T-helper 9 cell (primary cell): ENCODE results near the gene PHLDA3.
A peak's percentile ranks its signal among the peaks of the same experiment; 100 is the strongest.

Source experiments
- DNase-seq: peaks from one replicate; pipeline ENCODE4 v3.0.0-alpha.2; 2020
- total RNA-seq, 2 donors: gene quantifications; one replicate each; lab custom pipeline; 2026; lab: John Stamatoyannopoulos, UW

The PHLDA3 gene
- total RNA-seq = 0.48 to 4.4 reads per million in 2 donors

DNA sequence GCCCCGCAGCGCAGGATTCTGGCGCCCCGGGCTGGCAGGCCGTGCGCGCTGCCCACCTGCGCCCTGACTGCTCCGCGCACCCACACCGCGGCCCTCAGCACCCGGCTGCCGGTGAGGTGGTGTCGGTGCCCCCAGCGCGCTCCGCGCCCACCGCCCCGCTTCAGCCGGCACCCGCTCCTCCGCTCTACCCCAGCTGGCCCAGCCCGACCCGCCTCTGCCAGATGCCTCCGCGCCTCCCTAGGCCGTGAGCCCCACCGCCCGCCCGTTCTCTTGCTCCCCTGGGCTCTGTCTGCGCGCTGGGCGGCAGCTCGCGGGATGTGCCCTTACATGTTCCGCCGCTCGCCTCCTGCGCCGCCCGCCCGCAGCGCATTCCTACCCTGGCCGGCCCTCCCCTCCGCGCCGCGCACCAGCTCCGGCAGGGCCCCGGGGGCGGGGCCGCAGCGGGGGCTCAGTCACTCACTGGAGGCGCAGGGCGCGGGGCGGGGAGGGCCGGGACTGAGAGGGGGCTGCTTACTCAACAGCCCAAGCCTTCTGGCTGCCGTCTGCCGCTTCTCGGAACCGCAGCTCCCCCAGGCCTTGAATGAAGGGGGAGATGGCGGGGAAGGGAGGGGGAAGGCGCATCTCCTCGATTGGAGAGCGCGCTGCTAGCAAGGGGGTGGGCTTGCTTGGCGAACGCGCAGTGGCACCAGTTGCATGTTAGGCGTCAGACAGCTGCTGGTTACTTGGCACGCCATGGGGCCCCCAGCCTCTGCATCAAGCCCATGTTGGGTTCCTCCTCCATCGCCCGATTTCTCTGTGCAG, at the start of gene PHLDA3:
Gene PHLDA3, minus strand, starts transcription at position 345 of the 801 bp plus-strand sequence. CDS start 402 bp downstream, outside the sequence.
- no peak for DNase-seq

DNA sequence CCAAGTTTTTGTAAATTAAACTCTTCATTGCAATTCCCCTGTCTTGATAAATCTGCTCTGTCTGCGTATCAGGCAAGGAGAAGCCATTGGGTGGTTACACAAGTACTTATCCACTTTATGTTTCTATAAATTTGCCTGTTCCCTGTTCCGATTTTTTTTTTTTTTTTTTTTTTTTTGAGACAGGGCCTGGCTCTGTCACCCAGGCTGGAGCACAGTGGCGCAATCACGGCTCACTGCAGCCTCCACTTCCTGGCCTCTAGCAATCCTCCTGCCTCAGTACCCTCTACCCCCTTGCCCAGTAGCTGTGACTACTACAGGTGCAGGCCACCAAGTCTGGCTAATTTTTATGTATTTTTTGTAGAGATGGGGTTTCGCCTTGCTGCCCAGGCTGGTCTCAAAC, 49.1 kb upstream of the PHLDA3 start:
- DNase-seq = no peak

DNA sequence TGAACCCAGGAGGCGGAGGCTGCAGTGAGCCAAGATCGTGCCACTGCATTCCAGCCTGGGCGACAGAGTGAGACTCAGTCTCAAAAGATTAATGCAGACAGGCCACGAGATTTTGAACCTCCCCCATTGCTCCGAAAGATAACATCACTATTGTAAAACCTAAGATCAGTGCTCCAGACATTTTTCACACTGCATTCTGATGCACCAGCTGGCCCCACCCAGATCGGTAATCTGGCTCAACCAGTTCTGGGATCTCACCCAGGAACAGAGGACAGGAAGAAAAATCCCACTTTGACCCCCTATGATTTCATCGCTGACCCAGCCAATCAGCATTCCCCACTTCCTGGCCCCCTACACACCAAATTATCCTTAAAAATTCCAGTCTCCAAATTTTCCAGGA, 48.6 kb upstream of the PHLDA3 start:
- DNase-seq = no peak

DNA sequence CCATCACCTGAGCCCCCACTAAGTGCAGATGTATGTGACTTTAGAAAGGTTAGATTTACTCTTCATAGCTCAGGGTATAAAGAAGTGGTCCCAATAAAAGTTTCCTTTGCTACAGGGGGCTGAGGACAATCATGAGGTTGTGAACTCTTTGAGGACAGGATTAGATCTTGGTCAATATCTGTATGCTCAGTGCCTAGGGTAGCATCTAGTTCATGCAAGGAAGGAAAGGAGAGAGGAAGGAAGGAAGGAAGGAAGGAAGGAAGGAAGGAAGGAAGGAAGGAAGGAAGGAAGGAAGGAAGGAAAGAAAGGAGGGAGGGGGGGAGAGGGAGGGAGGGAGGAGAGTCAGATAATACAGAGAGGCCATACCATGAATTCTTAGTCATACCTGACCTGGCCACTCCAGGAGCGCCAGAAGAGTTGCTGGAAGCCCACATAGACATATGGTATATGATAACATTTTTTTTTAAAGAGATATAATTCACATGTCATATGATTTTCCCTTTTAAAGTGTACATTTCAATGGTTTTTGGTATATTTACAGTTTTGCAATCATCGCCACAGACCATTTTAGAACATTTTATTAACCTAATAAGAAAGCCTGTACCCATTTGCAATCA, 47.6 kb upstream of the PHLDA3 start:
- DNase-seq = no peak

DNA sequence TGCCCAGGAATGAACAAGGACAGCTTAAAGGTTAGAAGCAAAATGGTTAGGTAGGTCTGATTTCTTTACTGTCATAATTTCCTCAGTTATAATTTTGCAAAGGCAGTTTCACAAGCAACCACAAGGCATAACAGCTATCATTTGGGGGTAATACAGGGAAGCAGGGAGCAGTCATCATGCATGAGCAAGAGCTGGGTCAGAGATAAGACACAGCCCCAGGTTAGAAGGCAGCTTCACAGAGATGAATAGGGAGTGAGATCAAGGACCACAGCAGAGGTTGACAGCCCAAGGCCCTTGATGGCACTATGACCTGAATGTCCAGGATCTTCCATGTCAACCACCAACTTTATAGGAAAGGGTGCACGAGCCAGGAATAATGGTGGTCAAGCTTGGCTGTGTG, 46.9 kb upstream of the PHLDA3 start:
- no peak for DNase-seq

DNA sequence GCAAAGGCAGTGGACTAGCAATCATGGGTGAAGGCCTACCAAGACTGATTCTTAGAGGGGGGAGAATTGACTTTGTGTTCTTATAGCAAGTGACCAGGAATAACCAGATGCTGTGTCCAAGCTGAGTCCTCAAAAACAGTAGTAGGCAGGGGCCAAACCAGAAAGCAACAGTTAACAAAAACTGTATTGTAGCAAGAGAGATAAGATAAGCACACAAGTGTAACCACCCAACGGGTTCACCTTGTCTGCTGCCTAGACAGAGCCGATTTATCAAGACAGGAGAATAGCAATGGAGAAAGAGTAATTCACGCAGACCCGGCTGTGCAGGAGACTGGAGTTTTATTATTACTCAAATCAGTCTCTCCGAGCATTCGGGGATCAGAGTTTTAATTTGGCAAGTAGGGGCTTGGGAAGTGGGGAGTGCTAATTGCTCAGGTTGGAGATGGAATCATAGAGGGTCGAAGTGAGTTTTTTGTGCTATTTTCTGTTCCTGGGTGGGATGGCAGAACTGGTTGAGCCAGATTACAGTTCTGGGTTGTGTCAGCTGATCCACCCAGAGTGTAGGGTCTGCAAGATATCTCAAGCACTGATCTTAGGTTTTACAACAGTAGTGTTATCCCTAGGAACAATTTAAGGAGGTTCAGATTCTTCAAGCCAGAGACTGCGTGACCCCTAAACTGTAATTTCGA, 46.2 kb upstream of the PHLDA3 start:
- DNase-seq = no peak

DNA sequence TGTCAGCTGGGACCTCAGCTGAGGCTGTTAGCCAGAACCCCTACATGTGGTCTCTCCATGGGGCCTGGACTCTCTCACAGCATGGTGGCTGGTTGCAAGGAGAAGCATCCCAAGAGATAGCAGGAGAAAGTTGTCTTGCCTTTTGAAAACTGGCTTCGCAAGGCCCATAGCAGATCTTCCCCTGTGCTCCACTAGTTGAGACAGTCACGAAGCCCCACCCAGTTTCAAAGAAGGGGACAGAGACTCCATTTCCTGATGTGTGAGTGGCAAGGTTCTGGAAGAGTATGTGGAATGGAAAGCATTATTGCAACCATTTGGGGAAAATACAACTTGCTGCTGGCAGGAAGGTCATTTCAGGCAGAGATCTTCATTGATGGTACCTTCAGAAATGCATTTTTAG, 45.5 kb upstream of the PHLDA3 start:
- no peak for DNase-seq

DNA sequence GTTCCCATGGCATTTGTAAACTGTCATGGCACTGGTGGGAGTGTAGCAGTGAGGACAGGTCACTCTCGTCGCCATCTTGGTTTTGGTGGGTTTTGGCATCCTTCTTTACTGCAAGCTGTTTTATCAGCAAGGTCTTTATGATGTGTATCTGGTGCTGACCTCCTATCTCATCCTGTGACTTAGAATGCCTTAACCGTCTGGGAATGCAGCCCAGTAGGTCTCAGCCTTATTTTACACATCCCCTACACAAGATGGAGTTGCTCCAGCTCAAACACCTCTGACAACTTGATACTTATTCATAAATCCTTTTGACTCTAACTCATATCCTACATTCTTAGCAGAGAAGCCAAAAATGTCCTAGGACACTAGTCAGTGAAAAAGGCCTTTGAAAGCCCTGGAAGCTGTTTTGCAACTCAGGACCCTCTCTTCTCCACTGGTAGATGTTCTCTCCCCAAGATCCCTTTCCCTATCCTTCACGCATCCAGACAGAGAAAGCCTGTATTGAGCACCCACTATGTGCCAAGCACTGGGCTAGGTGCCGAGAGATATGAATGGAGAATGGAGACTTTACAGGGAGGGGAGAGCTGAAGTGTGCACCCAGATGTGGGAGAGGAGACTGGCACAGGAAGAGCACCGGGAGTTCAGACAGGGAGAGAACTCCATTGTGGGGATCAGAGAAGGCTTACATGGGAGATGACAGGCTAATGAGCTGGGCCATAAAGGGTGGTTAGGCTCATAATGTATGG, 44.7 kb upstream of the PHLDA3 start:
- DNase-seq = no peak

DNA sequence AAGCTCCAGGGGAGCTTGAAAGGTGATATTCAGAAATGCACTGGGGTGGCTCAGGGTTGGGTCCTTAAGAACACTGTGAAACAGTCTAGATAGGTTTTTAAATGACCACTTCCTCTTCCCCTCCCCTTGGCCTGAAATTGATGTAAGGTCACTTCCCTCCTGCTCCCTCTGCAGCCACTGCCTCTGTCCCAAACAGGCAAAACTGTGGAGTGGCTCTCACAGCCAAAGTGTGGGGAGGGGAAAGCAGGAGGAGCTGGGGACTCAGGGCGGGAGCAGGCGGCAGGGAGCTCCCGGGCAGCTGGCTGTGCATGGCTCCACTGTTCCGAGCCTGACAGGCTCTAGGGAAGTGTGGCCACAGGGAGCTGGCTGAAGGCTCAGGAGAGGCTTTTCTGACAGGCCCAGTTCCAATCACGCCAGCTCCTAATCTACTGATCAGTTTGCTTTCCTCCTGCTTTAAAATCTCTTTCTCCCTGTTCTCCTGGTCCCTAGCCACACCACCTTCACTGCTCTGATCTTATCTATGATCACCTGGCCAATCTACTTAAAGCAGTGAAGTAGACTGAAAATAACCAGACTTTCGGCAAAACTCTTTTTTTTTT, 43.1 kb upstream of the PHLDA3 start:
- DNase-seq = no peak

DNA sequence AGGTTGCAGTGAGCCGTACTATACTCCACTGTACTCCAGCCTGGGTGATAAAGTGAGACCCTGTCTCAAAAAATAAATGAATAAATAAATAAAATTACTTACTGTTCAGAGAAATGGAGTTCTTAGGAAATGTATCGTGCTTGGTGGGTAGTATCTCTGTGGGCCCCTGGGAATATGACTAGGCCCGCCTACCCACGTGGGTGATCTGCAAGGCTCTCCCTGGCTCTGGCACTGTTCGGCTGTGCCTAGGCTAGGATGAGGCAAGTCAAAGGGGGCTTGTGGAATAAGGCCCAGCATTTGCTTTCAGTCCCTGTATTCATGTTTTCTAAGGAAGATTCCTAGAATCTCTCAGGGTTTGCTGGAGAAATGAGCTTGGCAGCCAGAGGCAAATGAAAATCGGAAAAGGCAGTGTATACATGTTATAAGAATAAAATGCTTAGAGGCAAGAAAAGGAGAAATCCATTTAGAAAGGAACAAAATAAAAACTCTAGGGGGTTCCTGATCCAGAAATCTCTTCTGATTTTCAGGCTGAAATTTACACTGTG, 42.5 kb upstream of the PHLDA3 start:
- DNase-seq = no peak

DNA sequence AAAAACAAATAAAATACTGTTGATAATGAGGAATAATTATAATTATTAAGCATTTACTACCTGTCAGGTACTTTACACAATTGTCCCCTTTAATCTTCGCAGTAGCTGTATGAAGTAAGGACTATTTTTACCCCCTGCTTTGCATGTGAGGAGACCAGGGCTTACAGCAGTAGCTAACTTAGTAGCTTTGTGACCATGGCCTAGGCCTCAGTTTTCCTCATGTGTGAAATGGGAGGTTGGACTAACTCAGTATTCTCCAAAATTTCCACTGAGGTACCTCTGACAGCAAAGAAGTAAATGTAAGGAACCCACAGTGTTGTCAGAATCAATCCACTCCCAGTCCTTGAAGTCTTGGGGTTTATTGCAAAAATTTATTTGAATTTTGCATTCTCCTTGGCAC, 41.7 kb upstream of the PHLDA3 start:
- no peak for DNase-seq

DNA sequence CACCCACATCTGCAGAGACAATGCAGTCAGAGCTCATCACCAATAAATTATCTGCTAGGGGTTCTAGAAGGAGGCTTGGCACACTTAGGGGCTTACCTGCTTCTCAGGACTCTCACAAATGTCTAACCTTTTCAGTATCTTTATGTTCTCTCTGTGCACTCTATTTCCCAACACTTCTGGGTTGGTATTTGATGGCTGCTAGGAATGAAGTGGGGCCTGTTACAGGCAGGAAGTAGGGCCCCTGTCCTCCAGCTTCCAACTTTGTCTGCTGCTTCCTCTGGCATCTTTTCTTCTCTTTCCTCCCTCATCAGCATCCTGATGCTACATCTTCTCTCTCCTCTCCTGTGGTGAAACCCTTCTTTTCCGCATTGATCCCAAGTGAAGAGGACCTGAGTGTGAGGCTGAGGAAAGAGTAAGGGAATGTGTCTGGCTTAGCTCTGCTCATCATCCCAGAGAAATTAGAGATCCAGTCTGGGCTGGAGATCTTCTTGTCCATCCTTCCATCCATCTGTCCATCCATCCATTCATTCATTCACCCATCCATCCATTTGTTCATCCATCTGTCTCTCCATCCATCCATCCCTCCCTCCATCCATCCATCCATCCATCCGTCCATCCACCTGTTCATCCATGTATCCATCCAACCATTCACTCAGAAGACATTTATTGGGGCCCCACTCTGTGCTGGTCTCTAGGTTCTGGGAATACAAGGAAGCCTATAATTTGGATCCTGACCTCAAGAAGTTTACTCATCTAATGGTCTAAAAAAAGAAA, 40.8 kb upstream of the PHLDA3 start:
- no peak for DNase-seq

DNA sequence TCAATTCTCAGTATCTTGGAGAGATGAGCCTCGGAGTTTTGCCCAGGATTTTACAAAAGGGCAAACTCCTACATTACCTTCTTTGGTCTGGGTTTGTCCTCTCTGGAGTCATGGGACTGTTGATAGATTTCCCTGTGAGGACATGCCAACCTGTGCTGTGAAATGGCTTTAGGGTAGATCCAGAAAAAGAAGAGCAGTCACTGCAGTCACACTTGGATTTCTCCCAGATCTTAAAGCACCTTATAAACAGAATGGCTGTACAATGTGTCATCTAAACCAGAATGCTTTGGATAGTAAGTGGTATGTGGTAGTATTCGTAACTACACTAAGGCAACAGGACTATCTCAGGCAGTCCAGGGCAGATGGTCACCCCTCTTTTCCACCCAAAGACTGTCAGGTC, 39.8 kb upstream of the PHLDA3 start:
- DNase-seq = no peak

DNA sequence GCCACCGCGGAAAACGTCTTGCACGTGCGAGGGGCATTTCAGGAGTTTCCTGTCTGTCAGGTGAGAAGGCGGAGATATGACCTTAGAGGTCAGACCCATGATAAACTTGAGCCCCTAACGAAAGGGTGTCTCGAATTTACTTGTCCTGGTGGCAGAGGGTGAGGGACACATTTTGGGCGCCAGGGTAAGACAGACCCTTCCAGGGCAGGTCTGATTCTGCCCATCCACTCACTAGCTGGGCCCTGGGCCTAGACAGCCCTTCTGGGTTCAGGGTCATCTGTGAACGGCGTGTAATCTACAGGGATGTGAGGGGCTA, 38.3 kb upstream of the PHLDA3 start:
- no peak for DNase-seq

DNA sequence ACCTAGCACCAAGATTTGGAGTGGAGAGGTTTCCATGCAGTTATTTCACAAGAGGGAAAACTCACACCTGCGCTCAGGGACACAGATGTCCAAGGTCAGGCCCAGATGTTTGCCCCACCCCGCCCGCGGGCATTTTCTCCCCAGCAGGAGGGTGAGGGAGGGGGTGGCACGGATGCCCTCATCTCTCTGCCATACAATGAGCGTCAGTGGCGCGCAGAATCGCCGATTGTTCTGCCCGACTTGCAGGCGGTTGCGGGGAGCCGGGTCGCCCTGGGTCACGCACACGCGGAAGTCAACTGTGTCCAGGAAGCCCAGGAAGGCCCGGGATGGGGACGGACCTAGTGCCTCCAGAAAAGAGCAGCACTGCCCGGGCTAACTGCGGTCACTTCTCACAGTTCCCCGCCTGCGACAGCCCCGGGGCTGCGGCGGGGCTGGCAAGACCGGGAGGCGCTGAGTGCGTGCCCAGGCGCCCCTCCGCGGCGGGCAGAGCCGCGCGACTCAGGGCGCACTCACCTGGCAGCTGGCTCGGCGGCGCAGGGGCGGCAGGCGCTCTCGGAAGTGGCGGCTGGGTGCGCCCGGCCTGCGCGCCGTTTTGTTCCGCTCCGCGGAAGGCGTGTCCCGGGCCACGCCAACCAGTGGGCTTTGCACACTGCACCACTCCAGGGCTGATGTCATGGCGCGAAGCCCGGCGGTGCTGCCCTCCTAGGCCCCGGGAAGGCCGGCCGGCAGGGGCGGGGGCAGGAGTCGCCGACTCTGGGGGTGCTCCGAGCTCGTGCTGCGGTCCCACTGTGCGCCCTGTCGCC, 37.8 kb upstream of the PHLDA3 start, which contains the start of gene CSRP1:
Gene CSRP1, minus strand, starts transcription at position 567 of the 803 bp plus-strand sequence. CDS start 10,820 bp downstream, outside the sequence.
- DNase-seq = peak; percentile 62

DNA sequence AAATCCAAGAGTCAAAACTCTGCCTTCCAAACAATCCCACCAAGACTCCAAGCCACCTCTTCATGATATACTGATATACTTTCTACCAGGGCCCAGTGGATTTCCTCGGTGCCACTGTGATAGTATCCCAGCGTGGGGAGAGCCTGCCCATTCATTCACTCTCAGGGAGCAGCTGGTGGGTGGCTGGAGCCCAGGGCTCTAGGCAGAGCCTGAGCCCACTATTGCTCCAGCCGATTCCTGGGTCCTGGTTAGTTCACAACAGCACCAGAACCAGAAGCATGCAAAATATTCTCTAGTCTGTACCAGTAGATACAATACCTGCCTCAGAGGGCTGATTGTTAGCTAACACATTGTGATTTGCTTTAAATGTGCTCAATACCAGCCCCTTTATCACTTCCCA, 37.1 kb upstream of the PHLDA3 start:
- DNase-seq = no peak

DNA sequence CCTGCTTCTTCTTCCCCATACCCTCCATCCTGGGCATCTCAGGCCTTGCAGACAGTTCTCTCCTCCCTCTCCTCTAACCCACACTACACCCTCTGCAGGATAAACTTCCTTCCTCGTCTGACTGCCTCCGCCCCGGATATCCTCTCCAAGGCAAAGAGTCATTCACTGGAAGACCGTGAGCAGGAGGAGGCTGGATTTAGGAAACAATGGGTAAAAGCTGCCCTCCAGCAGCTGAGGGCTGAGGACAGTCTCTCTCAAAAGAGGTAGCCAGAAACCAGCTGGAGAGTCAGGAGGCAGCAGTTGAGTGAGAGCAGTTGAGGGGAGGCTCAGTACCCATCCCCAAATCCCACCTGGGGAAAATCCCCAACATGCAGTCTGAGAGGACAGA, 36.5 kb upstream of the PHLDA3 start:
- DNase-seq = no peak

DNA sequence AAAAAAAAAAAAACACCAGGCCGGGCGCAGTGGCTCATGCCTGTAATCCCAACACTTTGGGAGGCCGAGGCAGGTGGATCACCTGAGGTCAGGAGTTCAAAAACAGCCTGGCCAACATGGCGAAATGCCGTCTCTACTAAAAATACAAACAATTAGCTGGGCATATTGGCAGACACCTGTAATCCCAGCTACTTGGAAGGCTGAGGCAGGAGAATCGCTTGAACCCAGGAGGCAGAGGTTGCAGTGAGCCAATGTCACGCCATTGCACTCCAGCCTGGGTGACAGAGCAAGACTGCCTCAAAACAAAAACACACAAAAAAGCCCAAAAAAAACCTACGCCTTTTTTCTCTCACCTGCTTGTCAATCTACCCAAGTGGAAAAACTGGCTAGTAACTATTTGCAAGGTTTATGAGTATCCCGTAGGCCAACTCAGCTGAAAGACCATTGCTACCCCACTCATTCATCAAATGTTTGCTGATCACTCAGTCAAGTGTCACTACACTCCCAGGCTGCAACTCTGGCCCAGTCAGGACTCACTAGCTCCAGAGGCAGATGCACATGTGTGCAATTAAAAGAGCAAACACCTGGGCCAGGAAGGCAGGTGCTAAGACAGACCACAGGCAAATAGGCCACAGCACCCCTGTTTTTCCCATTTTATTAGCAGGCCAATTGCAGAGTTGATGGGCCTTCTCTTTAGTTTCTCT, 36.0 kb upstream of the PHLDA3 start:
- DNase-seq = no peak

DNA sequence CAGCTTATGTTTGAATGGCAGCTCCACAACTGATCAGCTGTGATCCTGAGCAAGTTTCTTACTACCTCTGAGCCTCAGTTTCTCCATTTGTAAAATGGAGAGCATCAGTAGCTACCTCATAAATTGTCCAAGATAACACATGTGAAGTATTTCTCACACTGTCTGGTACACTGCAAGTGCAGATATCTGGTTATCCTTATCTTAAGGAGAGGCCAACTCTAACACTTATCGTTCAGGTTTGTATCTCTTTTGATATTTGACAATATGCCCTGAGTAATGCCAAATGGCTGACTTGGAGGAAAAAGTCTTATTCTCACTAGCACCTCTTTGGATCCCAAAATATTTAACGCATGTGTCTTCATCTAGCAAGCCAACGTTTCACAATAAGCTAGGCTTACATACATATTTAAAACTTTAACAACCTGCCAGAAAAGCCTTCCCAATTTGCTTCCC, 35.2 kb upstream of the PHLDA3 start:
- DNase-seq = no peak
